NT2/D1 (cell line): Measurements from ENCODE around the gene UMAD1.

ENCODE experiments used
- SUZ12 ChIP-seq: IDR thresholded peaks from 2 replicates; pipeline ENCODE4 v1.6.1; 2011; ENCODE audit not compliant: insufficient read length, insufficient read depth; ENCODE audit errors: extremely low read depth
- ZNF274 ChIP-seq: IDR thresholded peaks from 2 replicates; pipeline ENCODE4 v1.6.1; 2011; ENCODE audit warnings: mild to moderate bottlenecking, low read depth, low read length

DNA sequence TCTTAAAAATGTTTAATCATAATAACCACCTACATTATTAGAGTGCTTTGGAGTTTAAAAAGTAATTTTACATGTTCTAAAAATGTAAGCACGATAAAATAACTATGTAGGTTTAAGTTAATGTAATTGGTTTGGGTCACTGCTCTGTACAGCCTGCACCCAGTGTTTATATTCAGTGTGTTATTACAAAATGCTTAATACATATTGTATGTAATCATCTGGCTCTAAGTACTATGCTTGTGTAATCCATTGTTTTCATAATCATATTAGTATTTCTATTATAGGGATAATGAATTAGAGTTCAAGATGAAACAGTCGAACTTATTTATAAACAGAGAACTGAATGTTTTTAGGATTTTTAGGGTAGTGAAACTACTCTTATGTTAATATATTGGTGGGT lies 64.8 kb downstream of the UMAD1 start:
- TF ChIP-seq SUZ12 (no peak), ZNF274 (no peak)
